IPS-NIHi7 (cell line): ENCODE data around the gene FBXL7.

Experiments used
- DNase-seq: peaks from one replicate; pipeline ENCODE4 v3.0.0; 2012; ENCODE audit warnings: mixed read lengths; ENCODE audit errors: extremely low spot score

Gene FBXL7

DNA sequence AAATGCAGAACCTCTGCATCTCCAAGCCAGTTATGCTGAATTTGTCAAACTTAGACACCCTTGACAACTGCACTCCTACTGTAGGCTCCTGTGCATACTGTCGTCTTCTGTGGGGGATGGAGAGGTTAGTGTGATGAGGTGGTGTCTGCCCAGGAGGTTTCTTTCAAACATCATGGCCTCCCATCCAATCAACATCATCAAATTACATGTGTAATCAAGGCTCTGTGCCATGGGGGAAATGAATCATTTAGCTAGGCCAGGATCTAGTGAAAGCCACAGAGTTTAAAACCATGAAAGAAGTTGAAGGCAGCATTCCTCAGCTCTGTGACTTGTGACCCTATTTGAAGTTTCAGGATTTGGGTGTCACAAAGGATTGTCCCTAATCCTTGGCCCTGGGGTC, 439.0 kb downstream of the FBXL7 start:
- no peak for DNase-seq

DNA sequence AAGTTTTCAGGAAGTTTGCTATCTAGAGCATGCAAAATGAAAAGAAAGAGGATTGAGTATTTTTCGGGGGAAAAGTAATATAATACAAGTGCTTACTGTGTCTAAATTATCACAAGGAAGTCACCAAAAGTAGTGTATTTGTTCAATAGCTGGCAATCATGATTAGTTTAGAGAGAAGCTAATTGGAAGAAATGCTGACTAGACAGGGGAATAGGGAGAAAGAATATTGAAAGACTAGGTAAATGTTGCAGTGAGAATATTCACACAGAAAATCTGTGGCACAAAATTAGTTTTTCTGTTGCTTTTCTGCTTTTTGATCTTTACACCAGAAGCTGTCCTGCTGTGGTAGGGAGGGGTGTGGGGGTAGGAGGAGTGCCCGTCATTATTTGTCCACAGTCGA, 440.9 kb downstream of the FBXL7 start:
- no peak for DNase-seq

DNA sequence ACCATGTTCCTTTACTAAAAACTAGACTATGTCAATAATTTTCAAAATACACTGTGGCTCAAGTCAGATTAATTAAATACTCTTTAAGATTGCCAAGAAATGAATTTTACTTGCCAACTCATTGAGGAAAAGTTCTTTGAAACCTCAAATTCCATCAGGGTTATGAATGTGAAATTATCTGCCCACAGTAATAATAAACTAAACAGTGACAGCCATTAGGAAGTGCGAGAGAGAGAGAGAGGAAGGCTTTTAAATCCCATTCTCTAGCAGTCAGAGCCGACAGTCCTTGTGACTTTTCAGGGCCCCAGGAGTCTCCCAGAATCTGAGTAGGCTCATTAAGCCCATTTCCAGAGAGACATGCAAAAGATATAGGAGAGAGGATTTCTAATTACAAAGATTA, 443.5 kb downstream of the FBXL7 start:
- no peak for DNase-seq

DNA sequence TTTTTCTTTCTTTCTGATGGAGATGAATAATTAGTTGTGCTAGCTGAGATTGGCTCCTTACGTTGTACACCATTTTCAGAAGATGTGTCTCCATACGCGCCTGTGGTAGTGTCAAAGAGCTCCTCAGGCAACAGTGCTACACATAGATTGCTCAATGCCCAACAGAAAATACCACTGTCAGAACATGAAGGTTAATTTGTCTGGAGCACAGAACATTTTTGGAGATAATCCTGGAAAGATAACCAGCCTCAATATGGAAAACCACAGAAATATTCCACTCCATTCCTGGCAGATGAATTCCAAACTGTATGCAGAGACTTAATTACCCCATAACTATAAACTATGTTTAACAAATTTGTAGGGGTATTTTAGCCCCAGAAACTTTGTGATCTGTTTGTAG, 446.0 kb downstream of the FBXL7 start:
- no peak for DNase-seq

DNA sequence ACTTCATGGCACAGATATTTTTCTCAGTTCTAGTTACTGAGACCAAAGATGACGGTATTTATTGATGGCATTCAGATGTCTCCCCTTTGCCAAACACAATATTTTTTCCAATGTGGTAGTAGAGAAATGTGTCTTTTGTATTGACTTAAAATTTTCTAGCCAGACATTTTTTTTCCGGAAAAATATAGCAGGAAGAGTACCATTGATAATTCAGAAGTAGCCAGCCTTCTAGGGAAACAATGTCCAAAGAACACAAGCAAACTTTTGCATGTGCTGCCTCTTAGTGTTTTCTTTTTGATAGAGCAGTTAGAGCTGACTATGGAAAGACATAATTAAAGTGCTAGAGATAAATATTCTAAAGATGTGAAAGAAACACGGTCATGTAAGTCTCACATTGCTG, 448.2 kb downstream of the FBXL7 start:
- no peak for DNase-seq

DNA sequence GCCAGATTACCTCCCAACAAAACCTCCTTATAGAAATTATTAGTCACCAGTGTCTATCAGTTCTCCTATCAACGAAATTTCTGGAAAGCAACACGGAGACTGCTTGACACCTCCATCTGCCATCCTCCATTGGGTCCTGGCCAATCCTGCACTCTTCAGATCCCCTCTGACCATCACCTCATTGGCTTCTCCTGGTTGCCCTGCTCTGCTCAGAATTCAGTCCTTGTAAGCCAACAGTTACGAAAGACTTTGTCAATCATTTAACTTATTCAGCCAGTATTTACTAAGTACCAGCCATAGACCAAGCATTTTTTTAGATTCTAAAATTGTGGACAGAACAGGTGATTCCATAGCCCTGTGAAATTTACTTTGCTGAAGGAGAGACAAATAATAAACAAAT, 451.1 kb downstream of the FBXL7 start:
- no peak for DNase-seq

DNA sequence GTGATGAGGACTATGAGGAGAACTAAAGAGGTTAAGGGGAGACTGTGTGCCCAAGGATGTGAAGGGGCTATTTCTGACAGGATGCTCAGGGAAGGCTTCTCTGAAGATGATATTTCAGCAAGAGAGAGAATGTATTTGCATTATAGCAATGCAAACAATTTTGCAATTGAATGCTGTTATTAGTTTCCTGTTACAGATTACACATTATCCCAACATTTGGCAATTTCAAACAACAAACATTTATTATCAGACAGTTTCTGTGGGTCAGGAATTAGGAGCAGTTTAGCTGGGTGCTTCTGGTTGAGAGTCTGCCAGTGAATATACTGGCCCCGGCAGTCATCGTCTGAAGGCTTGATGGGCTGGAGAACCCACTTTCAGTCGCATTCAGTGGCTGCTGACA, 451.6 kb downstream of the FBXL7 start:
- no peak for DNase-seq

DNA sequence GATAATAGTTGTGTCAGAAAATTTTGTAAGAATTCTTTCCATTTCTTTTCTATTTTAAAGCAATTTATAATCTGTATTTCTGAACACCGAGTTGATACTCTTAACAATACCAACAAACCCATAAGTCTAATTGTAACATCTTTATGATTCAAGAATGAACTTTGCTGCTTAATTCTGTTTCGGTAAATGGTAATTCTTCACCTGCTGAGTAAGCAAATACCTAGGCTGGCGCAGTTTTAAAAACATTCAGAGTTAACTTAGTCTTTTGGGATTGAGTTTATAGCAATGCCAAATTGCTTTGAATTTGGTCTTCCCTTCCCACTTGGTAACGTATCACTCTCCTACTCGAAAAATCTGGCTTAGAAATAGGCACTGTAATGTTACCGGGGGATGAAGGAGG, 456.6 kb downstream of the FBXL7 start:
- no peak for DNase-seq

DNA sequence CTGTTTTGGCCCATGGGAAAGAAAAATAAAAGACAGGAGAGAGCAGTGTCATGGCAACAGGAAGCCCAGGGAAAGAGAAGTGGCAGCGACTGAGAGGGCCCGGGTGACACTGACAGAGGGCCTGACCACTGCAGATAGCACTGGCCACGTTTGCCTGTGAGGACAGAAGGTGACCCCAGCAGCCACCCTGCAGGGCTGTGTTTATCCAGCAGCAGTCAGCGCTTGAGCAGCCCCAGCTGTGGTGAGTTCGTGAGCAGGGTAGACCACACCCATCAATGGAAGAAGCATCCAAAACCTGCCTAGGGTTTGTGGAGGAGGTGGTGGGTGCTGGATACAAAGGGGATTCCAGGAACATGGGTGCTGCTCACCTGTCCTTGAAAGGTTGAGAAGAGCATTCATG, 457.1 kb downstream of the FBXL7 start:
- DNase-seq: no peak

DNA sequence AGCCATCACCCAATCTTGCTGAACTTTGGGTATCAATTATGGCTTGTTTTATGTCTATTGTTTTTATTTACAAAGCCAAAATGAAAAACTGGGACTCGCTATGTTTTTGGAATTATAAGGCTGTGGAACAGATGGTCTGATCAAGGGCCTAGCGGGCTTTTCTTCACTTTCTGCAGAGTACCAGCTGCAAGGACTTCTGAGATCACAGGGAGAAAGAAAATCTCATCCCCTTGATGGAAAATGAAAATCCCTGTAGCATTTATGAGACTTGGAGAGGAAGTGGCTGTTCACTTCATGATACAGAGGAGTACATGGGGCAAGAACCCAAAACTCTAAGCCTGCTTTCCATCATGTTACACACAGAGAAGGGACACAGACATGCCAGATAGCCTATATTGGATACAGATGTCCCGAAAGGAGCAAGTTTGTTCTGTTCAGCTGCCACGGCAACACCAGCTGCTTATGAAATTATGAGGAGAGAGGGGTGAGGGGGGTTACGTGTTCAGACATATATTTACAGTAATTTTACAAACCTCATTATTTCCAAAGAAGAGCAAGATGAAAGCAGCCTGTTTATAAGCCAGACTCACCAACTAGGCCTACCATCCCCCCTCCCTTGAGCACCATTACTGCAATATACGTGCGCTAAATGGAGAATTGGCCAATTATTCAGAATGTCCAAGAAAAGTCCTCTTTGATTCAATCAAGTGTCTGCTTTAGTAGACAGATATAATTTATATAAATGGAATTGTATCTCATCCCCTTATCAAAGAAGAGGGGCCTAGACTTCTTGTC, 459.6 kb downstream of the FBXL7 start:
- DNase-seq: no peak

DNA sequence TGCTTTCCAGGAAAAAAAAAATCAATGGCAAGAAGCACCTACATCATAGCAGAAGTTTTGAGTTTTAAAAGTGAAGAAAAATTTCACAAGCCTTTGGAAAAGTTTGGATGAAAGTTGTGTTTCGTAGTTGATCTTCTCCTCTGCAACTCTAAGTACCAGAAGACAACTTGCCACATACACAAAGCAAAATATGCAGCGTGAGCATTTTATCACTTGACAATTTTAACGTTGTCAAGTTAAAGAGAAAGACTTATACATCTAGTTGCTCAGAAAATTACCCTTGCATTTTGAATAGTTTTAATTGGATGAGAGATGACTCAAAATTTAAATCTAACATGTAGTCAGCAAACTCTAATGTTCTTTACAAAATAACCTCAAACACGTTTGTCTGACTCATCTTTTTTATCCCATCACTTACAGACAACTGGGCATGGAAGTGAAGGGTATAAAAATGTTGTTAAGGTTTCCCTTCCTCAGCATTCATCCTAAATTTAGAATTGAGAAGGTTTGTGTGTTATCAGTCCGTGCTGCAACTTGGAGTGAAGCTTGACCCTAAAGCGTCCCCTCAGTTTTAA, 466.2 kb downstream of the FBXL7 start:
- DNase-seq: no peak

DNA sequence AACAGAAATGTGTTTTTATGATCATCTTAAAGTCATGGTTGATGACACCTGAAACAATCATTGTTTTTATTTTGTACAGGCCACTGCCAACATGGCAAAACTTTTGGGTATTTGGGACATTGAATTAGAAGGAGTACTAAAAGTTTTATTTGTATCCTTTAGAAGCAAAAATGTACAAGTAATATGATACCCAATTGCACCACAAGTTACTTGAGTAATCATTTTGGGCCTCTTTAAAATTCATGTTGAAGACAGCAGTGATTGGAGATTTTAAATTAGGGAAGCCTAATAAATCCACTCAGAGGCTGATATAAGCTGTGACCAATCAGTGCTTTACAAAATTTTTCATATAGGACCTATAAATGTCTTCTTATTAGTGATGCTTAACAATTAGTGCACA, 466.7 kb downstream of the FBXL7 start:
- no peak for DNase-seq

DNA sequence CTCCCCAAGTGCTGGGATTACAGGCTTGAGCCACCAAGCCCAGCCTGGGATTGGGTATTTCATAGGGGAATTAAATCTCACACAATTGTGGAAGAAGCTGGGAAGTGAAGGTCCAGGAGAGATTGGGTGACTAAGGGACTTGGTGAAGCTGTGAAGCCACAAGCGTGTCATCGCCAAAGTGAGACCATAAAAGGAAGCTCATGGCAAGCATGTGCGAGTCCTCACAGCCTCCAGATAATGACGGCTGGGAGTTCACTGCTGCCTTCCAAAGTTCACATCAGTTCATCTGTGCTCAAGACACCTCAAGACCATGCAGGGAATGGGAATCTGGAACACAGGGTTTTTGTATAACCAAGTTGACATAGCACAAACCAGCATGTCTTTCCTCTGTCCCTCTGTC, 469.0 kb downstream of the FBXL7 start:
- DNase-seq: no peak

DNA sequence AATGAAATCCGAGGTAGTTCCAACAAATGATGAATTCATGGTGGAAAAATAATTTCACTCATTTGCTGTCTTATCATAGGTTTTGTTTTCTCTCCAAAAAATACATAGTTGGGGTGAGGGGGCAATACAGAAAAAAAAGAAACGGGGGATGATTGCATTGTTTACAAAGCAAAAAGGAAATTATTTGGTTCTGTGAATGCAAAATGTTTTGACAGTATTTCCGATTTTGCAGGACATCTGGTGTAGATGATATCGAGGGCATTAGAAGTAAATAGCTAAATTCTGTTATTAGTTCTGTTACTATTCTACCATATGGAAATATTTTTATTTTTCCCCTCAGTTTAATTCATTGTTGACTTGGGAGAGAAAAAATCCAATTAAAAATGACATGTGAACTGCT, 477.9 kb downstream of the FBXL7 start:
- no peak for DNase-seq

DNA sequence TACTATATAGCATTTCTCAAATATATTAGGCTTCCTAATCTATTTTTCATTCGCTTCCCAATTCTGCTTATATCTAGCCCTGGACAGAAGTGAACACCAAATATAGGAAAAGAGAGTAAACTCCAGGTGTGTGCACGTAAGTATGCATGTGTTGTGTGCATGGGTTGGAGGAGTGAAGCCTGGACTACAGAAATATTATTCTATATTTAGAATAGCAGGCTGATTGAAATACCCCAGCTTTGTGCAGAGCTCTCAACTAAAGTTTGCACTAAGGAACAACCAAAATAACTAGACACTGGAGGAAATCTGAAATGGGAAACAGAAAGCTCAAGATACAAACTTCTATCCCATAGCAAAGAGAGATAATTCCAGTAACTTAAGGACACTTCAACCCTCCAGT, 480.9 kb downstream of the FBXL7 start:
- DNase-seq: no peak

DNA sequence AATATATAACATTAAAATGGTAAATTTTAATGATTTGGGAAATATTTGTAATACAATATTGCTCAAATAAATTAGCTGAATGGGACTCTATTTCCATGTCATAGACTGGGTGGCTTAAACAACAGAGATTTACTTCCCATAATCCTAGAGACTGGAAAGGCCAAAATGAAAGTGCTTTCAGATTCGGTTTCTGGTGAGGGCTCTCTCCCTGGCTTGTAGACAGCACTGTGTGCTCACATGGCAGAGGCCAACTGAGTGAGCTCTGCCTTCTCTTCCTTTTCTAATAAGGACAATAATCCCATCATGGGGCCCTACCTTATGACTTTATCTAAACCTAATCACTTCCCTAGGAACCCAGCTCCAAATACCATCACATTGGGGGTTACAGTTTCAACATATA, 483.4 kb downstream of the FBXL7 start:
- no peak for DNase-seq
